Choroid plexus epithelial cell (primary cell): ENCODE measurements around the gene DTX1.

ENCODE experiments used
- DNase-seq: peaks from one replicate; pipeline ENCODE4 v3.0.0-alpha.2; 2010; ENCODE audit warnings: low read depth
- H3K4me3 ChIP-seq: 2 replicates; pipeline ENCODE4 v1.5.1; 2011; ENCODE audit warnings: low read depth, mild to moderate bottlenecking, control low read depth, low read length, moderate library complexity
- CTCF ChIP-seq: conservative IDR thresholded peaks from 2 replicates; pipeline ENCODE4 v1.5.1; 2011; ENCODE audit warnings: low read depth, mild to moderate bottlenecking, control low read depth, inconsistent platforms, low read length, moderate library complexity

The DTX1 gene

GRCh38 chr12:113060336-113060960 lies 3.9 kb downstream of the DTX1 start:
- no peak overlapping the region for H3K4me3 ChIP-seq
- no peak for DNase-seq
- TF ChIP-seq CTCF: no peak

- TF ChIP-seq CTCF: no peak
- no peak for DNase-seq
- H3K4me3 ChIP-seq: no peak overlapping the region
Measured at GRCh38 chr12:113061061-113061694, 4.6 kb downstream of the DTX1 start.

- no peak overlapping the region for H3K4me3 ChIP-seq
- peak; percentile 61 for DNase-seq
- no peak for TF ChIP-seq CTCF
Measured at GRCh38 chr12:113062502-113063395, 6.2 kb downstream of the DTX1 start.

- no peak for DNase-seq
- TF ChIP-seq CTCF: no peak
Measured at GRCh38 chr12:113063396-113064350, 7.1 kb downstream of the DTX1 start.

GRCh38 chr12:113064395-113065125 lies 8.0 kb downstream of the DTX1 start:
- no peak for DNase-seq
- no peak for TF ChIP-seq CTCF
- no peak overlapping the region for H3K4me3 ChIP-seq

More at GRCh38 chr12:113063396-113064350, 7.1 kb downstream of the DTX1 start:
- no peak overlapping the region for H3K4me3 ChIP-seq
